SH-SY5Y (cell line): Measurements from ENCODE around the gene DISC1.

ENCODE experiments used
- GATA2 ChIP-seq: IDR thresholded peaks from 2 replicates; pipeline ENCODE4 v1.6.1; 2011; ENCODE audit warnings: mild to moderate bottlenecking, low read depth, low read length
- GATA3 ChIP-seq: IDR thresholded peaks from 2 replicates; pipeline ENCODE4 v1.6.1; 2011; ENCODE audit warnings: low read depth, mild to moderate bottlenecking, low read length, moderate library complexity

DNA sequence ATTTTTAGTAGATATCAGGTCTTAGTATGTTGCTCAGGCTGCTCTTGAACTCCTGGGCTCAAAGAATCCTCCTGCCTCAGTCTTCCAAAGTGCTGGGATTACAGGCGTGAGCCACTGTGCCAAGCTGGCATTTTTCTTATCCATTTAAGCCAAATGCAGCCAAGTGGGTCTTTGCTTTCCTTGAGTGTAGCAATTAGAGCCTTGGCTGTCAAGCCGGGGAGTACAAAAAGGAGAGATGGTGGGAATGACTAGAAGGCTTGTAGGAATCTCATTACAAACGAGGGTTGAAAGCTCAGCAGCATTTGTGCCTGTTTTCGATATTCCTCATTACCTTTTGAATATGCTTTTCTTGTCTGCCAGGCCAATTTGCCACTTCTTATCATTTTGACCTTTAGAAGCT lies 140.9 kb downstream of the DISC1 start:
- TF ChIP-seq GATA3 = no peak
- no peak for TF ChIP-seq GATA2
